OCI-LY3 (cell line): Measurements from ENCODE around the gene CDH6.

Source experiments
- EZH2phosphoT487 ChIP-seq: fragments of 200-600 bp; shearing (Covaris generic); IDR thresholded peaks from 2 replicates; pipeline ENCODE4 v1.6.1; 2018; ENCODE audit warnings: antibody characterized with exemption, mixed run types, low read depth
- TF ChIP-seq, protein P1 (sequence below): fragments of 200-600, 300-600 bp; sonication (generic); IDR thresholded peaks from 2 replicates; pipeline ENCODE4 v1.5.1; 2014; ENCODE audit warnings: antibody characterized with exemption, low read length, low read depth

DNA sequence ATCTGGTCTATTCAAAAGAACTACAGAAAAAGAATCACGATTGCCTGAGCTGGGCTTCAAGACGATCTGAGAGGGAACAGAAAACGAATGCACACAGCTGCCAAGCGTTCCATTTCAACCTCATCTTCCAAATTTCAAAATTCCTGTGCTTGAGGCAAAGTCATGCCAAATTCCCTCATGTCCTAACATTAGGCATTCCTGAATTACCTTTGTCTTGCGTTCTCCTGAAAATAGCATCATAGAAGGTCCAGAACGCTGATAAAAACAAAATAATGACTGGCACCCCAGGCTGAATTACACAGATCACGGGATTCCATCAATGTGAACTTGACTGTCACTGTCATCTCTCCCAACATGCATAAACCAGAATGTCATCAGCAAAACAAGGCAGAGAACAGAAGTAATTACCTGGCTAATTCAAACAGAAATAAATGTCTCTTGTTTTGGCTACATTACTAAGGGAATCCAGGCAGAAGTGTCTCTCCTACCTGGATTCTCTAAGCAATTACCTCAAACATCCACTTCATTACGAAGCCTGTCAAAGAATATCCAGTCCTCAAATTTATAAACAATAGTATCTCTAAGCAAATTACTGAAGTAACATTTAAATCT is 12.0 kb upstream of the CDH6 start:
- TF ChIP-seq, protein P1, sequence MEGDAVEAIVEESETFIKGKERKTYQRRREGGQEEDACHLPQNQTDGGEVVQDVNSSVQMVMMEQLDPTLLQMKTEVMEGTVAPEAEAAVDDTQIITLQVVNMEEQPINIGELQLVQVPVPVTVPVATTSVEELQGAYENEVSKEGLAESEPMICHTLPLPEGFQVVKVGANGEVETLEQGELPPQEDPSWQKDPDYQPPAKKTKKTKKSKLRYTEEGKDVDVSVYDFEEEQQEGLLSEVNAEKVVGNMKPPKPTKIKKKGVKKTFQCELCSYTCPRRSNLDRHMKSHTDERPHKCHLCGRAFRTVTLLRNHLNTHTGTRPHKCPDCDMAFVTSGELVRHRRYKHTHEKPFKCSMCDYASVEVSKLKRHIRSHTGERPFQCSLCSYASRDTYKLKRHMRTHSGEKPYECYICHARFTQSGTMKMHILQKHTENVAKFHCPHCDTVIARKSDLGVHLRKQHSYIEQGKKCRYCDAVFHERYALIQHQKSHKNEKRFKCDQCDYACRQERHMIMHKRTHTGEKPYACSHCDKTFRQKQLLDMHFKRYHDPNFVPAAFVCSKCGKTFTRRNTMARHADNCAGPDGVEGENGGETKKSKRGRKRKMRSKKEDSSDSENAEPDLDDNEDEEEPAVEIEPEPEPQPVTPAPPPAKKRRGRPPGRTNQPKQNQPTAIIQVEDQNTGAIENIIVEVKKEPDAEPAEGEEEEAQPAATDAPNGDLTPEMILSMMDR, result no peak
- TF ChIP-seq EZH2phosphoT487, result no peak
